Jurkat, Clone E6-1 (cell line): ENCODE results near the gene MAPKAP1.

ENCODE experiments used
- DNase-seq: peaks from one replicate; pipeline ENCODE4 v3.0.0-alpha.2; 2011; ENCODE audit warnings: low read depth, low spot score
- H3K4me3 ChIP-seq: 2 replicates; pipeline ENCODE4 v1.5.1; 2011; ENCODE audit warnings: mild to moderate bottlenecking, low read length, control low read depth, moderate library complexity

MAPKAP1 gene

GRCh38 chr9:125681657-125682056, 25.4 kb downstream of the MAPKAP1 start:
- H3K4me3 ChIP-seq = no peak overlapping the region
- no peak for DNase-seq

GRCh38 chr9:125681086-125681622, 25.9 kb downstream of the MAPKAP1 start:
- H3K4me3 ChIP-seq = no peak overlapping the region
- no peak for DNase-seq

- no peak overlapping the region for H3K4me3 ChIP-seq
- no peak for DNase-seq
Measured at GRCh38 chr9:125680445-125680844, 26.6 kb downstream of the MAPKAP1 start.

GRCh38 chr9:125679597-125680189, 27.3 kb downstream of the MAPKAP1 start:
- DNase-seq = no peak

GRCh38 chr9:125674981-125675973, 31.7 kb downstream of the MAPKAP1 start:
- no peak overlapping the region for H3K4me3 ChIP-seq
- DNase-seq = no peak

More at GRCh38 chr9:125679597-125680189, 27.3 kb downstream of the MAPKAP1 start:
- H3K4me3 ChIP-seq = no peak overlapping the region

GRCh38 chr9:125672876-125673275, 34.1 kb downstream of the MAPKAP1 start:
- DNase-seq = no peak
- H3K4me3 ChIP-seq = no peak overlapping the region

- H3K4me3 ChIP-seq = no peak overlapping the region
- peak; percentile 8 for DNase-seq
Measured at GRCh38 chr9:125663127-125663526, 43.9 kb downstream of the MAPKAP1 start.

GRCh38 chr9:125660557-125660956, 46.5 kb downstream of the MAPKAP1 start:
- DNase-seq = no peak
- H3K4me3 ChIP-seq = no peak overlapping the region

GRCh38 chr9:125659954-125660353, 47.1 kb downstream of the MAPKAP1 start:
- H3K4me3 ChIP-seq = no peak overlapping the region
- DNase-seq = no peak

- DNase-seq = no peak
Measured at GRCh38 chr9:125659201-125659840, 47.7 kb downstream of the MAPKAP1 start.

GRCh38 chr9:125656560-125656959, 50.4 kb downstream of the MAPKAP1 start:
- no peak overlapping the region for H3K4me3 ChIP-seq
- no peak for DNase-seq

More at GRCh38 chr9:125659201-125659840, 47.7 kb downstream of the MAPKAP1 start:
- H3K4me3 ChIP-seq = no peak overlapping the region

GRCh38 chr9:125655691-125656410, 51.2 kb downstream of the MAPKAP1 start:
- H3K4me3 ChIP-seq = no peak overlapping the region
- DNase-seq = no peak

- no peak overlapping the region for H3K4me3 ChIP-seq
- DNase-seq = no peak
Measured at GRCh38 chr9:125655066-125655633, 51.9 kb downstream of the MAPKAP1 start.

GRCh38 chr9:125654121-125654520, 52.9 kb downstream of the MAPKAP1 start:
- no peak overlapping the region for H3K4me3 ChIP-seq
- DNase-seq = no peak

- no peak overlapping the region for H3K4me3 ChIP-seq
- no peak for DNase-seq
Measured at GRCh38 chr9:125653325-125653724, 53.7 kb downstream of the MAPKAP1 start.

- no peak overlapping the region for H3K4me3 ChIP-seq
- no peak for DNase-seq
Measured at GRCh38 chr9:125652759-125653158, 54.2 kb downstream of the MAPKAP1 start.

- DNase-seq = no peak
Measured at GRCh38 chr9:125652233-125652594, 54.8 kb downstream of the MAPKAP1 start.

GRCh38 chr9:125651576-125652232, 55.3 kb downstream of the MAPKAP1 start:
- no peak for DNase-seq
- no peak overlapping the region for H3K4me3 ChIP-seq

More at GRCh38 chr9:125652233-125652594, 54.8 kb downstream of the MAPKAP1 start:
- H3K4me3 ChIP-seq = no peak overlapping the region
